GM21619 (cell line): ENCODE results near the gene MFSD2A.
A peak's percentile ranks its signal among the peaks of the same experiment; 100 is the strongest.
"Not testable (repeated sequence)": the region's sequence is repeated elsewhere in the genome, so short reads cannot be mapped to it uniquely, and the experiment has no call there.

Source experiments
- ATAC-seq: cut with Tn5 transposase; IDR thresholded peaks from one replicate; pipeline ENCODE4 v1.9.1; 2021; ENCODE audit not compliant: unreplicated experiment

Gene MFSD2A

DNA sequence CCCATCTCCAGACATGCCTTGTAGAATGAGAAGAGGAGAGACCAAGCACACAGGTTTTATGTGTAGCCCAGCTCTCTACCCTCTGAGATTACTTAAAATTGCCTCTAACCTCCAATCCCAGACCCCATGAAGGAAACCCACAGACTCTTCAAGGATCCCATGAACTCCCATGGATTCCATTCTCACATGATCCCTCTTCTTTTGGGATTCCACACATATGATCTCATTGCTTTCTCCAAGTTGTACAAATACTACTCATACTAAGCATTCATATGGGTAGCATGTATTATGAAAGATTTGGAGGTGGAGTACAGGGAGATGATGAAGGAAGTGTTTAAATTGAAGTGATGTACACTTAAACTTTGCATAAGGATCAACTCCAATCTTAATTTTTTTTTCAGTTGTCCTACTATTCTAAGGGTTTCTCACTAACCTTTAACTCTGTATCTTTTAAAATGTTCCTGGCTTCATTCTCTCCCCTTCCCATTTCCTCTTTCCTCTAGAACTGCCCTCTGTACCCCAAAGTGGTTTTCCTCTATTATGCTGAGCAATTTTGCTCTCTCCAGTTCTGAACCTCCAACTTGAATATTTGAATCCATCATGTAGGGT lies 41.6 kb downstream of the MFSD2A start:
- no peak for ATAC-seq

DNA sequence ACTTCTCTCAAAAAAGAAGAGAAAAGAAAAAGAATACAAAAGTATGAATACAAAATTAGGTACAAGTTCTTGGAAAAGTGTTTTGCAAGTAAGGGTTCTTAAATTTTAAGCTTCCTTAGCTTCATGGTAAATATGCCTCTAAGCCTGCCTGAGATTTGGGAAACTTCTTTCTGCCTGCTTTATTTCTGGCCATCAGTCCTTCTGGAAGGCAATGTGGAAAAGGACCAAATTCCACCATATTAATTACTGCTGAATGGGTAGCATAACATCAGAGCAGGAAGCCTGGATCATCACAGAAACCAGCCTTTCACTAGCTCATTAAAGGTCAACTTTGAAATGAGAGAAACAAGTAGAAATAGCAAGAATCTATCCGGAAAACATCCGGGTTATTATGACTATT lies 46.5 kb downstream of the MFSD2A start:
- ATAC-seq: no peak

DNA sequence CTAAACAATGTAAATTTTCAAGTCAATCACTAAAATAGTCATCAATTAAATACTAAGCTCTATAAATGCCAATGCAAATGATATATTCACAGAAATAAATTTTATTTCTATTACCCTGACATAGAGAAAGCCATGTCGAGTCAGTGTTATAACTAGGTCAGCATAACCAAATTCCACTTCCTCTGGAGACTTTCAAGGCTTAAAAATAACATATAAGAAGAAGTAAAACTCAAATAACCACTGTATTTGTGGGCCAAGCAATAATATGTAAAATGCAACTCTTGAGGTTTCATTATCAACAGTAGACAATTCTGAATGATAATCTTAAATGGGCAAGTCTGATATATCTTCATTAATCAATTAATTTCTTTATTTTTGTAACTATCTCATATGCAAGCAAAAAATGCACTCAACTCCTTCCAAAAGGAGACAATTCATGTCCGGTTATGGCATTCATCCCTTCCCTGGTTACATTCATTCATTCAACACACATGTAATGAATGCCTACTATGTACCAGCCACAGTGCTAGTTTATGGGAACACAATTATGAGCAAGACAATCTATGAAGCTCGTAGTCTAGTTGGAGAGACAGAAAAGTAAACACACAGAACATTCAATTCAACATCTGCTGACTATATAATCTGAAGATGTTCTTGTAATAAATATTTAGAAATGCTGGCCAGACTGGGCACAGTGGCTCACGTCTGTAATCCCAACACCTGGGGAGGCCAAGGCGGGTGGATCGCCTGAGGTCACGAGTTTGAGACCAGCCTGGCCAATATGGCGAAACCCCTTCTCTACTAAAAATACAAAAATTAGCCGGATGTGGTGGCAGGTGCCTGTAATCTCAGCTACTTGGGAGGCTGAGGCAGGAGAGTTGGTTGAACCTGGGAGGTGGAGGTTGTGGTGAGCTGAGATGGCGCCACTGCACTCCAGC lies 48.5 kb downstream of the MFSD2A start:
- peak; percentile 70 for ATAC-seq

DNA sequence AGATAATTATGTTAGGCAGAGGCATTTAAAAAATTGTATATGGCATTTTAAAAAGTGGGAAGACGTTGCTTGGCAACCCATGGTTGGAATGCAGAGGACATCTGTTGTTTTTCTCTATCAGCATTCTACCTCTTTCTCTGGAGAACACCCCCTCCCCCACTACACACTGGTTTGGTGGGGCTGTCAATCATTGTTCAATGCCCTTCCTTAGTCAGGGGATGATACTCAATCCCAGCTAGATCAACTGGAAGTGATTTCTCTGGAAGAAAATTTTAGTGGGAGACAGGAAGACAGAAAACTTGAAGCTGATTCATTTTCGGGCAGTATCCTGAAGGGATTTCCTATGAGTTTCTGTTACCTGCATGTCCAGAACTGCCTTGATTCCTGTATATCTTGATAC lies 49.9 kb downstream of the MFSD2A start:
- no peak for ATAC-seq

- not testable (repeated sequence) for ATAC-seq
These were observed 52.6 kb downstream of the MFSD2A start for GRCh38 chr1:40007481-40008034.

DNA sequence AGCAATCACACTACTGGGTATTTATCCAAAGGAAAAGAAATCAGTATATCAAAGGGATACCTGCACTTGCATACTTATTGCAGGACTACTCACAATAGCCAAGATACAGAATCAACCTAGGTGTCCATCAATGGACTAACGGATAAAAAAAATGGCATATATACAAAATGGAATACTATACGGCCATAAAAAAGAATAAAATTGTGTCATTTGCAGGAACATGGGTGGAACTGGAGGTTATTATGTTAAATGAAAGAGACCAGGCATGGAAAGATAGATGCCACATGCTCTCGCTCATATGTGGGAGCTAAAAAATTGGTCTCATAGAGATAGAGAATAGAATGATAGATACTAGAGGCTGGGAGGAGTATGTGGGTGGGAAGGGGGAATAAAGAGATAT lies 56.3 kb downstream of the MFSD2A start:
- ATAC-seq: no peak

GRCh38 chr1:40014253-40014706 lies 59.3 kb downstream of the MFSD2A start:
- ATAC-seq: no peak

GRCh38 chr1:40014812-40015594 lies 60.1 kb downstream of the MFSD2A start:
- ATAC-seq: no peak

DNA sequence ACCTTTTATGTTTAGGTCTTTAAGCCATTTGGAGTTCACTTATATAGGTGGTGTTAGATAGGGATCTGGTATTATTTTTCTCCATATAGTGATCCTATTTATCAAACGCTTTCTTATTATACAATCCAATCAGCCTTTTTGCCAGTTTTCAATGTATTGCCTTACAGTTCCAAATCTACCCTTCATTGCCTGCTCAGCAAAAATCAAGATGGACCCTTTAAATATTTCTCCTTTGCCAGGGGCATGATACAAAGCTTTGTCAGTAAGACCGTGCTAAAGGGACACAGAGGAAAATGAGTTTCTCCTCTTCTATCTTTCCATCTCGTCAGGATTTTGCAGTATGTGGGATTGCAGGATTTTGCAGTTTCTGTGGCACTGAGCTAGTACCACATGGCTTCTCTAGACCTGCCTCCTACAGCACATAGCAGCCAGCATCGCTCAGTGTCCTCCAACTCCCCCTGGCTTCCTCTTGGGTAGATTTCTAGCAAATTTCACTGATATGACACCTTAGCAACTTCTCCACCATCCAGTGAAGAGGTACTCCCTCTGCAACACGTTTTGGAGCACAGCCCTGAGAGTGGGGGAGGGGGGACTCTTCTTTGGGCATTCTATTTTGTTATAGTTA lies 63.1 kb downstream of the MFSD2A start:
- no peak for ATAC-seq
